ENCODE results near the gene SUCLG1.

- TF ChIP-seq CTCF (IDR thresholded peaks at IDR 0.05) (no peak), POLR2A (IDR thresholded peaks at IDR 0.05; ENCODE audit: low read depth) (no peak)
Measured at GRCh38 chr2:84459018-84459943, at the start of gene SUCLG1.

All from esophagus muscularis mucosa (tissue), 3 donors.